GM23338 (cell line): ENCODE measurements around the gene NEK6. TPM values are rescaled to one million over a fixed set of nuclear protein-coding genes. Genes with fewer than 3 reads are reported as not detected.

Source experiments
- ATAC-seq: fragments of 200-7000 bp; cut with Tn5 transposase; 3 replicates; pipeline ENCODE4 v1.9.1; 2020
- DNase-seq: peaks from one replicate; pipeline ENCODE4 v3.0.0-alpha.2; 2015; ENCODE audit warnings: low spot score
- H2AFZ ChIP-seq: fragments of 200-600 bp; sonication (generic); 2 replicates; pipeline ENCODE4 v1.8.0; 2016; ENCODE audit warnings: antibody characterized with exemption, mild to moderate bottlenecking, moderate library complexity
- H3F3A ChIP-seq: fragments of 200-600 bp; sonication (generic); replicated peaks from 2 replicates; pipeline ENCODE4 v1.8.0; 2017; ENCODE audit warnings: antibody characterized with exemption, mixed run types, low read depth
- H3K27ac ChIP-seq: fragments of 200-600 bp; sonication (generic); 2 replicates; pipeline ENCODE4 v1.6.1; 2016; ENCODE audit warnings: low read depth
- H3K27me3 ChIP-seq: fragments of 200-600 bp; sonication (generic); 2 replicates; pipeline ENCODE4 v1.8.0; 2016; ENCODE audit warnings: mild to moderate bottlenecking, mixed run types, moderate library complexity; ENCODE audit not compliant: insufficient read depth
- H3K36me3 ChIP-seq: fragments of 200-600 bp; sonication (generic); 2 replicates; pipeline ENCODE4 v1.8.0; 2016; ENCODE audit warnings: mild to moderate bottlenecking; ENCODE audit not compliant: insufficient read depth
- H3K4me1 ChIP-seq: fragments of 200-600 bp; sonication (generic); 2 replicates; pipeline ENCODE4 v1.8.0; 2016; ENCODE audit warnings: mild to moderate bottlenecking, moderate library complexity; ENCODE audit not compliant: insufficient read depth
- H3K4me2 ChIP-seq: fragments of 200-600 bp; sonication (generic); 2 replicates; pipeline ENCODE4 v1.7.1; 2017; ENCODE audit warnings: mixed run types
- H3K4me3 ChIP-seq: fragments of 200-600 bp; sonication (generic); 2 replicates; pipeline ENCODE4 v1.6.1; 2016; ENCODE audit warnings: mixed run types
- H3K79me2 ChIP-seq: fragments of 200-600 bp; sonication (generic); replicated peaks from 2 replicates; pipeline ENCODE4 v1.8.0; 2017; ENCODE audit warnings: mild to moderate bottlenecking; ENCODE audit not compliant: insufficient read depth
- H3K9me2 ChIP-seq: fragments of 200-600 bp; sonication (generic); 2 replicates; pipeline ENCODE4 v1.8.0; 2017; ENCODE audit not compliant: insufficient read depth
- H4K20me1 ChIP-seq: fragments of 200-600 bp; sonication (generic); replicated peaks from 2 replicates; pipeline ENCODE4 v1.8.0; 2017; ENCODE audit warnings: mild to moderate bottlenecking; ENCODE audit not compliant: insufficient read depth
- H3K27ac Mint-ChIP-seq: 2 replicates; pipeline ENCODE4 v1.8.0; 2020; ENCODE audit warnings: inconsistent platforms, mild to moderate bottlenecking, moderate library complexity, mixed read lengths
- H3K27me3 Mint-ChIP-seq: 3 replicates; pipeline ENCODE4 v1.8.0; 2022; ENCODE audit warnings: low read depth, mild to moderate bottlenecking, moderate library complexity, mixed read lengths, inconsistent platforms; ENCODE audit not compliant: insufficient read depth, poor library complexity
- H3K36me3 Mint-ChIP-seq: 3 replicates; pipeline ENCODE4 v1.8.0; 2021; ENCODE audit warnings: low read depth, mild to moderate bottlenecking, inconsistent platforms, moderate library complexity, mixed read lengths
- H3K4me1 Mint-ChIP-seq: 3 replicates; pipeline ENCODE4 v1.8.0; 2020; ENCODE audit warnings: mild to moderate bottlenecking, inconsistent platforms, mixed read lengths
- H3K4me3 Mint-ChIP-seq: 3 replicates; pipeline ENCODE4 v1.8.0; 2021; ENCODE audit warnings: moderate library complexity, mild to moderate bottlenecking, inconsistent platforms, mixed read lengths
- H3K9me3 Mint-ChIP-seq: 3 replicates; pipeline ENCODE4 v1.8.0; 2020; ENCODE audit warnings: moderate library complexity, mild to moderate bottlenecking, inconsistent platforms, mixed read lengths
- EZH2 ChIP-seq: fragments of 200-600 bp; sonication (generic); IDR thresholded peaks from one replicate; pipeline ENCODE4 v1.8.0; 2017; ENCODE audit warnings: antibody characterized with exemption, mild to moderate bottlenecking, low read depth; ENCODE audit not compliant: unreplicated experiment
- EZH2phosphoT487 ChIP-seq: fragments of 200-600 bp; sonication (generic); IDR thresholded peaks from one replicate; pipeline ENCODE4 v1.8.1; 2018; ENCODE audit warnings: antibody characterized with exemption; ENCODE audit not compliant: unreplicated experiment
- JUNB ChIP-seq: IDR thresholded peaks from one replicate; pipeline ENCODE4 v1.6.1; 2016; ENCODE audit warnings: antibody characterized with exemption; ENCODE audit not compliant: unreplicated experiment
- NANOG ChIP-seq: IDR thresholded peaks from 2 replicates; pipeline ENCODE4 v1.6.1; 2016; ENCODE audit warnings: antibody characterized with exemption, borderline replicate concordance
- POLR2AphosphoS5 ChIP-seq: IDR thresholded peaks from 2 replicates; pipeline ENCODE4 v1.6.1; 2016; ENCODE audit warnings: antibody characterized with exemption, low read depth
- STAT1 ChIP-seq: IDR thresholded peaks from one replicate; pipeline ENCODE4 v1.6.1; 2016; ENCODE audit warnings: antibody characterized with exemption; ENCODE audit not compliant: unreplicated experiment
- ZNF114 ChIP-seq: fragments of 250-450 bp; sonication (Bioruptor Pico); IDR thresholded peaks from 2 replicates; pipeline ENCODE4 v1.5.0; 2020; ENCODE audit warnings: mild to moderate bottlenecking, moderate library complexity
- ZNF331 ChIP-seq: fragments of 250-450 bp; sonication (Bioruptor Pico); IDR thresholded peaks from 2 replicates; pipeline ENCODE4 v1.5.0; 2020; ENCODE audit warnings: low read depth, mild to moderate bottlenecking, moderate library complexity
- polyA plus RNA-seq: library from polyadenylated mRNA; unstranded; fragments of >200 nt; fragmentation: Nextera tagmentation; extraction: Ambion mirVana; gene quantifications from 2 replicates; pipeline ENCODE4 v1.2.1, GENCODE V29; 2016
- total RNA-seq: library from RNA; depleted of rRNA; stranded (reverse); fragments of >200 nt; shearing (Covaris generic); gene quantifications from 2 replicates; pipeline ENCODE4 v1.2.3, GENCODE V29; 2014
- TF ChIP-seq, protein P1 (sequence below): fragments of 250-450 bp; sonication (Bioruptor Pico); IDR thresholded peaks from 2 replicates; pipeline ENCODE4 v1.5.0; 2020; ENCODE audit warnings: mild to moderate bottlenecking, moderate library complexity
- TF ChIP-seq, protein P2 (sequence below): IDR thresholded peaks from one replicate; pipeline ENCODE4 v1.6.1; 2018; ENCODE audit warnings: antibody characterized with exemption; ENCODE audit not compliant: unreplicated experiment
- TF ChIP-seq, protein P3 (sequence below), 2 experiments: fragments of 200-600 bp in 1 of 2; sonication (generic) in 1 of 2; conservative IDR thresholded peaks; 2 replicates each; pipeline versions ENCODE4 v1.5.1 to v1.6.1; 2016 to 2017; ENCODE audit warnings: antibody characterized with exemption in 2 of 2, low read depth in 2 of 2, mild to moderate bottlenecking in 2 of 2, moderate library complexity in 1 of 2

The NEK6 gene
- total and polyA plus RNA-seq, 2 experiments from 2014 or later: 8.1 to 11.2 TPM

DNA sequence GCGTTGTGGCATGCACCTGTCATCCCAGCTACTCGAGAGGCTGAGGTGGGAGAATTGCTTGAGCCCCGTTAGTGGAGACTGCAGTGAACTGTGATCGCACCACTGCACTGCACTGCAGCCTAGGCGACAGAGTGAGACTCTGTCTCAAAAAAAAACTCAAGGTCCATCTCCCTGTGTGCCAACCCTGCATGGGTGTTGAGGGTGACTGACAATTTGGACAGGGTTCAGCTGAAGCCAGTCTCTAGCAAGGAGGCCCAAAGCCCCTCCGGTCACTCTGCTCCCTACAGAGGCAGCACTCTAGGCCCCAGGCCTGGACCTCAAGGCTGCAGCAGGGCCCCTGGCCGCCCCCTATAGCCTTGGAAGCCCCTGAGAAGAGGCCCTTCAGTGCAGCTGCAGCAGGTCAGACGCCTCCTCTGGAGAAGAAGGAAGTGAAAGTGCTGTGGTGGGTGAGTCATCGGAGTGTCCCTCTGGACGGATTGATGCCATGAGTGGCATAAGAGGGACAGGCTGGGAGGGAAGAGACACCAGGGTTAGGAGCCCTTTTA lies 39.2 kb upstream of the NEK6 start (continued):
- TF ChIP-seq, protein P1, sequence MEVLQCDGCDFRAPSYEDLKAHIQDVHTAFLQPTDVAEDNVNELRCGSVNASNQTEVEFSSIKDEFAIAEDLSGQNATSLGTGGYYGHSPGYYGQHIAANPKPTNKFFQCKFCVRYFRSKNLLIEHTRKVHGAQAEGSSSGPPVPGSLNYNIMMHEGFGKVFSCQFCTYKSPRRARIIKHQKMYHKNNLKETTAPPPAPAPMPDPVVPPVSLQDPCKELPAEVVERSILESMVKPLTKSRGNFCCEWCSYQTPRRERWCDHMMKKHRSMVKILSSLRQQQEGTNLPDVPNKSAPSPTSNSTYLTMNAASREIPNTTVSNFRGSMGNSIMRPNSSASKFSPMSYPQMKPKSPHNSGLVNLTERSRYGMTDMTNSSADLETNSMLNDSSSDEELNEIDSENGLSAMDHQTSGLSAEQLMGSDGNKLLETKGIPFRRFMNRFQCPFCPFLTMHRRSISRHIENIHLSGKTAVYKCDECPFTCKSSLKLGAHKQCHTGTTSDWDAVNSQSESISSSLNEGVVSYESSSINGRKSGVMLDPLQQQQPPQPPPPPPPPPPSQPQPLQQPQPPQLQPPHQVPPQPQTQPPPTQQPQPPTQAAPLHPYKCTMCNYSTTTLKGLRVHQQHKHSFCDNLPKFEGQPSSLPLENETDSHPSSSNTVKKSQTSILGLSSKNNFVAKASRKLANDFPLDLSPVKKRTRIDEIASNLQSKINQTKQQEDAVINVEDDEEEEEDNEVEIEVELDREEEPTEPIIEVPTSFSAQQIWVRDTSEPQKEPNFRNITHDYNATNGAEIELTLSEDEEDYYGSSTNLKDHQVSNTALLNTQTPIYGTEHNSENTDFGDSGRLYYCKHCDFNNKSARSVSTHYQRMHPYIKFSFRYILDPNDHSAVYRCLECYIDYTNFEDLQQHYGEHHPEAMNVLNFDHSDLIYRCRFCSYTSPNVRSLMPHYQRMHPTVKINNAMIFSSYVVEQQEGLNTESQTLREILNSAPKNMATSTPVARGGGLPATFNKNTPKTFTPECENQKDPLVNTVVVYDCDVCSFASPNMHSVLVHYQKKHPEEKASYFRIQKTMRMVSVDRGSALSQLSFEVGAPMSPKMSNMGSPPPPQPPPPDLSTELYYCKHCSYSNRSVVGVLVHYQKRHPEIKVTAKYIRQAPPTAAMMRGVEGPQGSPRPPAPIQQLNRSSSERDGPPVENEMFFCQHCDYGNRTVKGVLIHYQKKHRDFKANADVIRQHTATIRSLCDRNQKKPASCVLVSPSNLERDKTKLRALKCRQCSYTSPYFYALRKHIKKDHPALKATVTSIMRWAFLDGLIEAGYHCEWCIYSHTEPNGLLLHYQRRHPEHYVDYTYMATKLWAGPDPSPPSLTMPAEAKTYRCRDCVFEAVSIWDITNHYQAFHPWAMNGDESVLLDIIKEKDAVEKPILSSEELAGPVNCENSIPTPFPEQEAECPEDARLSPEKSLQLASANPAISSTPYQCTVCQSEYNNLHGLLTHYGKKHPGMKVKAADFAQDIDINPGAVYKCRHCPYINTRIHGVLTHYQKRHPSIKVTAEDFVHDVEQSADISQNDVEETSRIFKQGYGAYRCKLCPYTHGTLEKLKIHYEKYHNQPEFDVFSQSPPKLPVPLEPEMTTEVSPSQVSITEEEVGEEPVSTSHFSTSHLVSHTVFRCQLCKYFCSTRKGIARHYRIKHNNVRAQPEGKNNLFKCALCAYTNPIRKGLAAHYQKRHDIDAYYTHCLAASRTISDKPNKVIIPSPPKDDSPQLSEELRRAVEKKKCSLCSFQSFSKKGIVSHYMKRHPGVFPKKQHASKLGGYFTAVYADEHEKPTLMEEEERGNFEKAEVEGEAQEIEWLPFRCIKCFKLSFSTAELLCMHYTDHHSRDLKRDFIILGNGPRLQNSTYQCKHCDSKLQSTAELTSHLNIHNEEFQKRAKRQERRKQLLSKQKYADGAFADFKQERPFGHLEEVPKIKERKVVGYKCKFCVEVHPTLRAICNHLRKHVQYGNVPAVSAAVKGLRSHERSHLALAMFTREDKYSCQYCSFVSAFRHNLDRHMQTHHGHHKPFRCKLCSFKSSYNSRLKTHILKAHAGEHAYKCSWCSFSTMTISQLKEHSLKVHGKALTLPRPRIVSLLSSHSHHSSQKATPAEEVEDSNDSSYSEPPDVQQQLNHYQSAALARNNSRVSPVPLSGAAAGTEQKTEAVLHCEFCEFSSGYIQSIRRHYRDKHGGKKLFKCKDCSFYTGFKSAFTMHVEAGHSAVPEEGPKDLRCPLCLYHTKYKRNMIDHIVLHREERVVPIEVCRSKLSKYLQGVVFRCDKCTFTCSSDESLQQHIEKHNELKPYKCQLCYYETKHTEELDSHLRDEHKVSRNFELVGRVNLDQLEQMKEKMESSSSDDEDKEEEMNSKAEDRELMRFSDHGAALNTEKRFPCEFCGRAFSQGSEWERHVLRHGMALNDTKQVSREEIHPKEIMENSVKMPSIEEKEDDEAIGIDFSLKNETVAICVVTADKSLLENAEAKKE (CRISPR knock-in tag): no peak
- TF ChIP-seq, protein P2, sequence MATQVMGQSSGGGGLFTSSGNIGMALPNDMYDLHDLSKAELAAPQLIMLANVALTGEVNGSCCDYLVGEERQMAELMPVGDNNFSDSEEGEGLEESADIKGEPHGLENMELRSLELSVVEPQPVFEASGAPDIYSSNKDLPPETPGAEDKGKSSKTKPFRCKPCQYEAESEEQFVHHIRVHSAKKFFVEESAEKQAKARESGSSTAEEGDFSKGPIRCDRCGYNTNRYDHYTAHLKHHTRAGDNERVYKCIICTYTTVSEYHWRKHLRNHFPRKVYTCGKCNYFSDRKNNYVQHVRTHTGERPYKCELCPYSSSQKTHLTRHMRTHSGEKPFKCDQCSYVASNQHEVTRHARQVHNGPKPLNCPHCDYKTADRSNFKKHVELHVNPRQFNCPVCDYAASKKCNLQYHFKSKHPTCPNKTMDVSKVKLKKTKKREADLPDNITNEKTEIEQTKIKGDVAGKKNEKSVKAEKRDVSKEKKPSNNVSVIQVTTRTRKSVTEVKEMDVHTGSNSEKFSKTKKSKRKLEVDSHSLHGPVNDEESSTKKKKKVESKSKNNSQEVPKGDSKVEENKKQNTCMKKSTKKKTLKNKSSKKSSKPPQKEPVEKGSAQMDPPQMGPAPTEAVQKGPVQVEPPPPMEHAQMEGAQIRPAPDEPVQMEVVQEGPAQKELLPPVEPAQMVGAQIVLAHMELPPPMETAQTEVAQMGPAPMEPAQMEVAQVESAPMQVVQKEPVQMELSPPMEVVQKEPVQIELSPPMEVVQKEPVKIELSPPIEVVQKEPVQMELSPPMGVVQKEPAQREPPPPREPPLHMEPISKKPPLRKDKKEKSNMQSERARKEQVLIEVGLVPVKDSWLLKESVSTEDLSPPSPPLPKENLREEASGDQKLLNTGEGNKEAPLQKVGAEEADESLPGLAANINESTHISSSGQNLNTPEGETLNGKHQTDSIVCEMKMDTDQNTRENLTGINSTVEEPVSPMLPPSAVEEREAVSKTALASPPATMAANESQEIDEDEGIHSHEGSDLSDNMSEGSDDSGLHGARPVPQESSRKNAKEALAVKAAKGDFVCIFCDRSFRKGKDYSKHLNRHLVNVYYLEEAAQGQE: no peak
- TF ChIP-seq EZH2 (no peak), JUNB (no peak)

DNA sequence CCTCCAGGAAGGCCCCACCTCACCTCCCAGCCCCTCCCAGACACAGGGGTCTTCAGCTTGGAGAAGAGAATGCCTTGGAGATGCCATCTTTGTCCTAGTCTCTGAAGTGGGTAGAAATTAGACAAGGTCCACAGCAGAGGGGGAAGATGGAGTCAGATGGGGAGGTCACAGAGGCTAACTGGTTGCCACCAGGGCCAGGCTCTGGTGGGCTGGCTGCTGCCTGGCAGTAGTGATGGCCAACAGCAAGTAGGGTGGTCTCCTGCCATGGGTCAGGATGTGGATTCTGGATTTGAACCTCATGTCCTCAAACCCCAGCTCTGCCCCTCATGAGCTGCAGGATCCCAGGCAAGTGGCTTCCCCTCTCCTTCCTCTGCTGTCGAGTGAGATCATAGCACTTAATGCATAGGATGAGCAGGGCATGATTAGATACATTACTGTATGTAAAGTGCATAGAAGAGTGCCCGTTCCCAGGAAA lies 38.7 kb upstream of the NEK6 start:
- Histone ChIP-seq H3K36me3 (no peaks in the 10 kb centered on the region), H3K27ac (no peak overlapping the region), H3K4me3 (no peak overlapping the region), H3K27me3 (no peaks in the 10 kb centered on the region), H3K9me2 (no peaks in the 10 kb centered on the region), H3K4me1 (no peaks in the 10 kb centered on the region), H4K20me1 (no peaks in the 10 kb centered on the region), H3F3A (no peaks in the 10 kb centered on the region), H3K79me2 (no peaks in the 10 kb centered on the region), H3K4me2 (no peak overlapping the region), H2AFZ (no peak overlapping the region)
- ATAC-seq (no peak), DNase-seq (no peak)
- H3K4me3 Mint-ChIP-seq: no peak overlapping the region
- TF ChIP-seq NANOG (no peak), POLR2AphosphoS5 (no peak), STAT1 (no peak), JUNB (no peak), ZNF331 (CRISPR knock-in tag) (no peak), EZH2phosphoT487 (no peak), ZNF114 (CRISPR knock-in tag) (no peak)
- TF ChIP-seq, protein P3, sequence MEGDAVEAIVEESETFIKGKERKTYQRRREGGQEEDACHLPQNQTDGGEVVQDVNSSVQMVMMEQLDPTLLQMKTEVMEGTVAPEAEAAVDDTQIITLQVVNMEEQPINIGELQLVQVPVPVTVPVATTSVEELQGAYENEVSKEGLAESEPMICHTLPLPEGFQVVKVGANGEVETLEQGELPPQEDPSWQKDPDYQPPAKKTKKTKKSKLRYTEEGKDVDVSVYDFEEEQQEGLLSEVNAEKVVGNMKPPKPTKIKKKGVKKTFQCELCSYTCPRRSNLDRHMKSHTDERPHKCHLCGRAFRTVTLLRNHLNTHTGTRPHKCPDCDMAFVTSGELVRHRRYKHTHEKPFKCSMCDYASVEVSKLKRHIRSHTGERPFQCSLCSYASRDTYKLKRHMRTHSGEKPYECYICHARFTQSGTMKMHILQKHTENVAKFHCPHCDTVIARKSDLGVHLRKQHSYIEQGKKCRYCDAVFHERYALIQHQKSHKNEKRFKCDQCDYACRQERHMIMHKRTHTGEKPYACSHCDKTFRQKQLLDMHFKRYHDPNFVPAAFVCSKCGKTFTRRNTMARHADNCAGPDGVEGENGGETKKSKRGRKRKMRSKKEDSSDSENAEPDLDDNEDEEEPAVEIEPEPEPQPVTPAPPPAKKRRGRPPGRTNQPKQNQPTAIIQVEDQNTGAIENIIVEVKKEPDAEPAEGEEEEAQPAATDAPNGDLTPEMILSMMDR (conservative IDR thresholded peaks at IDR 0.05; ENCODE audit: low read depth in 2 of 2): no peak
- peaks cover 15% of the 10 kb centered on the region for H3K27me3 Mint-ChIP-seq
- no peaks in the 10 kb centered on the region for H3K9me3 Mint-ChIP-seq
- peaks cover 1% of the 10 kb centered on the region; the same call in 1 of the 3 replicates for H3K4me1 Mint-ChIP-seq
- H3K27ac Mint-ChIP-seq: no peak overlapping the region
- no peaks in the 10 kb centered on the region for H3K36me3 Mint-ChIP-seq
